Osteoblast (primary cell): Measurements from ENCODE around the gene TMEM270. TPM values are rescaled to one million over a fixed set of nuclear protein-coding genes. Genes with fewer than 3 reads are reported as not detected.
"Not testable (repeated sequence)": the region's sequence is repeated elsewhere in the genome, so short reads cannot be mapped to it uniquely, and the experiment has no call there.

Experiments
- DNase-seq: peaks from one replicate; pipeline ENCODE4 v3.0.0; 2011; ENCODE audit warnings: low spot score, mixed read lengths; ENCODE audit not compliant: insufficient read length; ENCODE audit errors: missing footprints
- H2AFZ ChIP-seq: 2 replicates; pipeline ENCODE4 v1.6.0; 2011; ENCODE audit warnings: mild to moderate bottlenecking, low read length
- H3K27ac ChIP-seq: 2 replicates; pipeline ENCODE4 v1.5.1; 2011; ENCODE audit warnings: mild to moderate bottlenecking, low read depth, low read length, moderate library complexity
- H3K27me3 ChIP-seq: 2 replicates; pipeline ENCODE4 v1.6.0; 2012; ENCODE audit warnings: mild to moderate bottlenecking, control low read depth, inconsistent platforms, low read length, moderate library complexity; ENCODE audit not compliant: insufficient read depth
- H3K36me3 ChIP-seq: 2 replicates; pipeline ENCODE4 v1.5.1; 2011; ENCODE audit warnings: mild to moderate bottlenecking, low read length, control low read depth, moderate library complexity; ENCODE audit not compliant: insufficient read depth
- H3K4me1 ChIP-seq: 2 replicates; pipeline ENCODE4 v1.5.1; 2011; ENCODE audit warnings: mild to moderate bottlenecking, low read length, control low read depth, moderate library complexity; ENCODE audit not compliant: insufficient read depth
- H3K4me2 ChIP-seq: 2 replicates; pipeline ENCODE4 v1.6.0; 2011; ENCODE audit warnings: mild to moderate bottlenecking, low read length; ENCODE audit not compliant: insufficient read depth
- H3K4me3 ChIP-seq: fragments of 200-600 bp; sonication (generic); 3 replicates; pipeline ENCODE4 v1.5.1; 2012; ENCODE audit warnings: mild to moderate bottlenecking, low read length, inconsistent platforms; ENCODE audit not compliant: insufficient read depth
- H3K79me2 ChIP-seq: 2 replicates; pipeline ENCODE4 v1.6.0; 2012; ENCODE audit warnings: mild to moderate bottlenecking, low read length, control low read depth, inconsistent platforms; ENCODE audit not compliant: insufficient read depth
- H3K9me3 ChIP-seq: 2 replicates; pipeline ENCODE4 v1.5.1; 2011; ENCODE audit warnings: low read depth, low read length, control low read depth
- H4K20me1 ChIP-seq: 2 replicates; pipeline ENCODE4 v1.6.0; 2012; ENCODE audit warnings: mild to moderate bottlenecking, low read length, control low read depth; ENCODE audit not compliant: insufficient read depth
- CTCF ChIP-seq: IDR thresholded peaks from 2 replicates; pipeline ENCODE4 v1.5.1; 2011; ENCODE audit warnings: mild to moderate bottlenecking, low read depth, low read length, moderate library complexity; ENCODE audit errors: extremely low read depth
- total RNA-seq: library from RNA; depleted of rRNA; stranded (reverse); fragments of >200 nt; gene quantifications from 2 replicates; pipeline ENCODE4 v1.2.3, GENCODE V29; 2012

The TMEM270 gene
- total RNA-seq, 1 donor, result not detected

- Histone ChIP-seq H2AFZ (no peak overlapping the region), H3K79me2 (no peaks in the 10 kb centered on the region), H3K36me3 (no peaks in the 10 kb centered on the region), H3K4me3 (peak overlapping the region; percentile 17), H3K4me2 (peak overlapping the region; percentile 50), H3K4me1 (peaks cover 22% of the 10 kb centered on the region), H4K20me1 (no peaks in the 10 kb centered on the region), H3K27me3 (no peaks in the 10 kb centered on the region), H3K27ac (no peak overlapping the region), H3K9me3 (no peaks in the 10 kb centered on the region)
- DNase-seq, result no peak
- no peak for TF ChIP-seq CTCF
Observed at GRCh38 chr7:73880755-73881328, 19.9 kb downstream of the TMEM270 start.

GRCh38 chr7:73881352-73882046, 20.5 kb downstream of the TMEM270 start:
- DNase-seq, result peak; percentile 47
- Histone ChIP-seq H3K27ac (no peak overlapping the region), H3K4me2 (peak overlapping the region; percentile 50), H3K4me3 (no peak overlapping the region), H3K9me3 (no peaks in the 10 kb centered on the region), H4K20me1 (no peaks in the 10 kb centered on the region), H3K27me3 (no peaks in the 10 kb centered on the region), H3K36me3 (no peaks in the 10 kb centered on the region), H2AFZ (no peak overlapping the region), H3K4me1 (peaks cover 28% of the 10 kb centered on the region), H3K79me2 (no peaks in the 10 kb centered on the region)
- no peak for TF ChIP-seq CTCF

- no peak for TF ChIP-seq CTCF
- Histone ChIP-seq H3K9me3 (no peaks in the 10 kb centered on the region), H3K27me3 (no peaks in the 10 kb centered on the region), H3K27ac (no peak overlapping the region), H4K20me1 (no peaks in the 10 kb centered on the region), H3K79me2 (no peaks in the 10 kb centered on the region), H2AFZ (no peak overlapping the region), H3K4me1 (peaks cover 33% of the 10 kb centered on the region), H3K4me3 (no peak overlapping the region), H3K4me2 (no peak overlapping the region), H3K36me3 (no peaks in the 10 kb centered on the region)
- DNase-seq, result no peak
Observed at GRCh38 chr7:73882047-73882402, 21.1 kb downstream of the TMEM270 start.

- not testable (repeated sequence) for H3K27ac ChIP-seq, H3K4me3 ChIP-seq, H3K27me3 ChIP-seq, H2AFZ ChIP-seq, H3K36me3 ChIP-seq, H3K9me3 ChIP-seq, H3K79me2 ChIP-seq, DNase-seq, H3K4me2 ChIP-seq, H4K20me1 ChIP-seq
- peaks cover 27% of the 10 kb centered on the region for H3K4me1 ChIP-seq
Observed at GRCh38 chr7:73884867-73885422, 24.0 kb downstream of the TMEM270 start.
